ENCODE measurements around the gene TMC3.

DNA sequence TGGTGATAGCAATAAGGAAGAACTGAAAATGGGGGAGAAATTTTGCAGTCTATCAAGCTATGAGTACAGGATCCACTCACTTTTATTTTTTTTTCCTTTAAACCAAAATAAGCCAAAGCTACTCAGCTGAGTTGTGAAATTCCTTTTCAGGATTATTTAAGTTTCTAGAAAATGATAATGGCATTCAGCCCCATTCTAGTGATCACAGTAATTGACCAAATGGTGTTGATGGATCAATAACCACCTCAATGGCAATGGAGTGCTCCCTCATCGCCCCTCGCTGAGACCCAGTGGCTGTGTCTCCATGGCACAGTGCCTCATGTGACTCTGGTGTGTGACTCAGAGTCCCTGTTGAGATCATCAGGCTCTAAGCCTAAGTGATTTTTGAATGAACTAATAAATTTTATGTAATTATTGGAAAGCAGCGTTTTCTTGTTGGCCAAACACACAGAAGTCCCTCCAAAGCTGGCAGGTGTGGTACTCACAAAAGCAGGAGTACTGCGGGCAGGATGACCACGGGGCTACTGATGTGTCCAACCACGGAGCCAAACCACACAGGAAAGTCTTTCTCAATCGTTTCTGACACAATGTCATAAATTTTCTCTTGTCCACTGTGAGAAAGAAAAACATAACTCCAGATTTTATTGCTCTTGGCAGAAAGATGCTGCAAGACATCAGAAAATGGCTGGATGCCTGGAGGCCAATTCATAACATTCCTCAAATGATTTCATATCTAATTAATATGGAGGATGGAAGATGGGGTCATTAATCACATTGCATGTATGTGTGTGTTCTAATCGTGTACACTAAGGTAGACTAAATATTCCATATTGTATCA lies 35.6 kb downstream of the TMC3 start:
- TF ChIP-seq, protein P1, sequence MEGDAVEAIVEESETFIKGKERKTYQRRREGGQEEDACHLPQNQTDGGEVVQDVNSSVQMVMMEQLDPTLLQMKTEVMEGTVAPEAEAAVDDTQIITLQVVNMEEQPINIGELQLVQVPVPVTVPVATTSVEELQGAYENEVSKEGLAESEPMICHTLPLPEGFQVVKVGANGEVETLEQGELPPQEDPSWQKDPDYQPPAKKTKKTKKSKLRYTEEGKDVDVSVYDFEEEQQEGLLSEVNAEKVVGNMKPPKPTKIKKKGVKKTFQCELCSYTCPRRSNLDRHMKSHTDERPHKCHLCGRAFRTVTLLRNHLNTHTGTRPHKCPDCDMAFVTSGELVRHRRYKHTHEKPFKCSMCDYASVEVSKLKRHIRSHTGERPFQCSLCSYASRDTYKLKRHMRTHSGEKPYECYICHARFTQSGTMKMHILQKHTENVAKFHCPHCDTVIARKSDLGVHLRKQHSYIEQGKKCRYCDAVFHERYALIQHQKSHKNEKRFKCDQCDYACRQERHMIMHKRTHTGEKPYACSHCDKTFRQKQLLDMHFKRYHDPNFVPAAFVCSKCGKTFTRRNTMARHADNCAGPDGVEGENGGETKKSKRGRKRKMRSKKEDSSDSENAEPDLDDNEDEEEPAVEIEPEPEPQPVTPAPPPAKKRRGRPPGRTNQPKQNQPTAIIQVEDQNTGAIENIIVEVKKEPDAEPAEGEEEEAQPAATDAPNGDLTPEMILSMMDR (IDR thresholded peaks at IDR 0.05): no peak
- no peak for TF ChIP-seq POLR2A (IDR thresholded peaks at IDR 0.05)

Data from adrenal gland (tissue), 5 donors.